ENCODE results near the gene SEMA3F. TPM values are rescaled to one million over a fixed set of nuclear protein-coding genes. Genes with fewer than 3 reads are reported as not detected.

Gene SEMA3F
- total RNA-seq, 1 experiment from 2014 or later, result 69.6 TPM

DNA sequence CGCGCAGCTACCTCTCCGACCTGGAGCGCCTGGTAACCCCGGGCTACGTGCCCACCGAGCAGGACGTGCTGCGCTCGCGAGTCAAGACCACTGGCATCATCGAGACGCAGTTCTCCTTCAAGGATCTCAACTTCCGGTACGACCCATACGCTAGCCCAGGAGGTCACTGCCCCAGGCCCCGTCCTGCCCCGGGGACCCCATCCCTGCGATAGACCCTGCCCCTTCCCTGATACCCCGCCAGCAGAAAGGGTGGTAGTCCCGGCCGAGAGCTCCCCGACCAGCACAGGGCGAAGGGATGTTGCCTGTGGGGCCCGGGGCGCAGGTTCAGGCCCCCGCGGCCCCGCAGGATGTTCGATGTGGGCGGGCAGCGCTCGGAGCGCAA lies 38.6 kb downstream of the SEMA3F start:
- in situ Hi-C loops (cut with HindIII; ENCODE audit: low pct_unique_long_range_greater_than_20kb, low sequenced_read_pairs) (no loop called here), intact Hi-C loops (cut with micrococcal nuclease; ENCODE audit: unreplicated experiment) (loop anchor here (10.0 kb wide), 1 partner anchor 71 kb away; the partner anchor contains the start of gene SEMA3B)
- no peaks in the 10 kb centered on the region for H3K9me3 ChIP-seq (ENCODE audit: control insufficient read depth, insufficient read depth, low read depth, low read length)
- no peak overlapping the region for H3K27ac ChIP-seq (ENCODE audit: low read length)
- DNase-seq (ENCODE audit: low read depth, low spot score) (no peak), ATAC-seq (no peak)
- no TSS peak for BruUV-seq (replicated peaks)
- no peak overlapping the region for H3K4me3 ChIP-seq (ENCODE audit: low read depth in 2 of 2, low read length in 2 of 2)
- no peaks in the 10 kb centered on the region for H3K27me3 ChIP-seq (ENCODE audit: control insufficient read depth, insufficient read depth, low read length)
- H3K36me3 ChIP-seq (ENCODE audit: control insufficient read depth, insufficient read depth, low read length), result no peaks in the 10 kb centered on the region
- TF ChIP-seq, protein P1, sequence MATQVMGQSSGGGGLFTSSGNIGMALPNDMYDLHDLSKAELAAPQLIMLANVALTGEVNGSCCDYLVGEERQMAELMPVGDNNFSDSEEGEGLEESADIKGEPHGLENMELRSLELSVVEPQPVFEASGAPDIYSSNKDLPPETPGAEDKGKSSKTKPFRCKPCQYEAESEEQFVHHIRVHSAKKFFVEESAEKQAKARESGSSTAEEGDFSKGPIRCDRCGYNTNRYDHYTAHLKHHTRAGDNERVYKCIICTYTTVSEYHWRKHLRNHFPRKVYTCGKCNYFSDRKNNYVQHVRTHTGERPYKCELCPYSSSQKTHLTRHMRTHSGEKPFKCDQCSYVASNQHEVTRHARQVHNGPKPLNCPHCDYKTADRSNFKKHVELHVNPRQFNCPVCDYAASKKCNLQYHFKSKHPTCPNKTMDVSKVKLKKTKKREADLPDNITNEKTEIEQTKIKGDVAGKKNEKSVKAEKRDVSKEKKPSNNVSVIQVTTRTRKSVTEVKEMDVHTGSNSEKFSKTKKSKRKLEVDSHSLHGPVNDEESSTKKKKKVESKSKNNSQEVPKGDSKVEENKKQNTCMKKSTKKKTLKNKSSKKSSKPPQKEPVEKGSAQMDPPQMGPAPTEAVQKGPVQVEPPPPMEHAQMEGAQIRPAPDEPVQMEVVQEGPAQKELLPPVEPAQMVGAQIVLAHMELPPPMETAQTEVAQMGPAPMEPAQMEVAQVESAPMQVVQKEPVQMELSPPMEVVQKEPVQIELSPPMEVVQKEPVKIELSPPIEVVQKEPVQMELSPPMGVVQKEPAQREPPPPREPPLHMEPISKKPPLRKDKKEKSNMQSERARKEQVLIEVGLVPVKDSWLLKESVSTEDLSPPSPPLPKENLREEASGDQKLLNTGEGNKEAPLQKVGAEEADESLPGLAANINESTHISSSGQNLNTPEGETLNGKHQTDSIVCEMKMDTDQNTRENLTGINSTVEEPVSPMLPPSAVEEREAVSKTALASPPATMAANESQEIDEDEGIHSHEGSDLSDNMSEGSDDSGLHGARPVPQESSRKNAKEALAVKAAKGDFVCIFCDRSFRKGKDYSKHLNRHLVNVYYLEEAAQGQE (IDR thresholded peaks at IDR 0.05; ENCODE audit: insufficient read depth in 1 of 2, low read depth in 2 of 2, low read length in 1 of 2), result no peak
- no peak for TF ChIP-seq POLR2AphosphoS5 (IDR thresholded peaks at IDR 0.05; ENCODE audit: low read depth, low read length)
- no peak for TF ChIP-seq SIN3A (IDR thresholded peaks at IDR 0.05; ENCODE audit: borderline replicate concordance, insufficient read depth, low read depth, low read length)
- TF ChIP-seq TCF7L2 (IDR thresholded peaks at IDR 0.05; ENCODE audit: low read depth, low read length), result no peak
- TF ChIP-seq, protein P2, sequence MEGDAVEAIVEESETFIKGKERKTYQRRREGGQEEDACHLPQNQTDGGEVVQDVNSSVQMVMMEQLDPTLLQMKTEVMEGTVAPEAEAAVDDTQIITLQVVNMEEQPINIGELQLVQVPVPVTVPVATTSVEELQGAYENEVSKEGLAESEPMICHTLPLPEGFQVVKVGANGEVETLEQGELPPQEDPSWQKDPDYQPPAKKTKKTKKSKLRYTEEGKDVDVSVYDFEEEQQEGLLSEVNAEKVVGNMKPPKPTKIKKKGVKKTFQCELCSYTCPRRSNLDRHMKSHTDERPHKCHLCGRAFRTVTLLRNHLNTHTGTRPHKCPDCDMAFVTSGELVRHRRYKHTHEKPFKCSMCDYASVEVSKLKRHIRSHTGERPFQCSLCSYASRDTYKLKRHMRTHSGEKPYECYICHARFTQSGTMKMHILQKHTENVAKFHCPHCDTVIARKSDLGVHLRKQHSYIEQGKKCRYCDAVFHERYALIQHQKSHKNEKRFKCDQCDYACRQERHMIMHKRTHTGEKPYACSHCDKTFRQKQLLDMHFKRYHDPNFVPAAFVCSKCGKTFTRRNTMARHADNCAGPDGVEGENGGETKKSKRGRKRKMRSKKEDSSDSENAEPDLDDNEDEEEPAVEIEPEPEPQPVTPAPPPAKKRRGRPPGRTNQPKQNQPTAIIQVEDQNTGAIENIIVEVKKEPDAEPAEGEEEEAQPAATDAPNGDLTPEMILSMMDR (IDR thresholded peaks at IDR 0.05), result no peak
- ChIA-PET CTCF (interaction anchor here (0.6 to 2.8 kb wide), 2 partner anchors 33 to 67 kb away, joined by 3 to 39 read pairs; no protein-coding TSS in a partner anchor), POLR2A (no interaction called here)
- peaks cover 21% of the 10 kb centered on the region for H3K4me1 ChIP-seq (ENCODE audit: control insufficient read depth, insufficient read depth, low read length)

DNA sequence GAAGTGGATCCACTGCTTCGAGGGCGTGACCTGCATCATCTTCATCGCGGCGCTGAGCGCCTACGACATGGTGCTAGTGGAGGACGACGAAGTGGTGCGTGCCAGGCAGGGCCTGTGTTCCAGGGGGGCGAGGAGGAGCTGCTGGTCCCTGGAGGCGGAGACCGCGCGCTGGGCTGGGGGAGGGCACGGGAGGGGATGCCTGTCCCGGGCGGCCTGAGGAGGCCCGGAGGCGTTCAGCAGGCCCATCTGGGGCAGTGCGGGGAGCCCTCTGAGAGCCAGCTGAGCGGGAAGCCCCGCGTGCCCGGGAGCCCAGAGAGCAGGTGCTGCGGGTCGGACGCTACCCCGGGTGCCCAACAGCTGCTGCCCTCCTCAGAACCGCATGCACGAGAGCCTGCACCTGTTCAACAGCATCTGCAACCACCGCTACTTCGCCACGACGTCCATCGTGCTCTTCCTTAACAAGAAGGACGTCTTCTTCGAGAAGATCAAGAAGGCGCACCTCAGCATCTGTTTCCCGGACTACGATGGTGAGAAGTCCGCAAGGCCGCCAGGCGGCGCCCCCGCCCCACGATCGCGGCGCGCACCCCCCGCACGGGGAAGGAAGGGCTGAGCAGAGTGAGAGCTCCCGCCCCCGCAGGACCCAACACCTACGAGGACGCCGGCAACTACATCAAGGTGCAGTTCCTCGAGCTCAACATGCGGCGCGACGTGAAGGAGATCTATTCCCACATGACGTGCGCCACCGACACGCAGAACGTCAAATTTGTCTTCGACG lies 39.2 kb downstream of the SEMA3F start:
- ChIA-PET CTCF (interaction anchor here (0.6 to 2.8 kb wide), 4 partner anchors 22 to 153 kb away, joined by 4 to 39 read pairs (median 10); no protein-coding TSS in a partner anchor), POLR2A (no interaction called here)
- Histone ChIP-seq H3K27ac (ENCODE audit: low read length) (no peak overlapping the region), H3K27me3 (ENCODE audit: control insufficient read depth, insufficient read depth, low read length) (no peaks in the 10 kb centered on the region), H3K4me1 (ENCODE audit: control insufficient read depth, insufficient read depth, low read length) (peaks cover 15% of the 10 kb centered on the region), H3K4me3 (ENCODE audit: low read depth in 2 of 2, low read length in 2 of 2) (no peak overlapping the region), H3K36me3 (ENCODE audit: control insufficient read depth, insufficient read depth, low read length) (no peaks in the 10 kb centered on the region), H3K9me3 (ENCODE audit: control insufficient read depth, insufficient read depth, low read depth, low read length) (no peaks in the 10 kb centered on the region)
- DNase-seq (ENCODE audit: low read depth, low spot score) (no peak), ATAC-seq (peak; percentile 80)
- intact Hi-C loops (cut with micrococcal nuclease; ENCODE audit: unreplicated experiment) (loop anchor here (10.0 kb wide), 1 partner anchor 70 kb away; the partner anchor contains the start of gene SEMA3B), in situ Hi-C loops (cut with HindIII; ENCODE audit: low pct_unique_long_range_greater_than_20kb, low sequenced_read_pairs) (no loop called here)
- no TSS peak for BruUV-seq (replicated peaks)
- TF ChIP-seq SIN3A (IDR thresholded peaks at IDR 0.05; ENCODE audit: borderline replicate concordance, insufficient read depth, low read depth, low read length) (no peak), POLR2AphosphoS5 (IDR thresholded peaks at IDR 0.05; ENCODE audit: low read depth, low read length) (no peak)
- TF ChIP-seq, protein P1 (IDR thresholded peaks at IDR 0.05; ENCODE audit: insufficient read depth in 1 of 2, low read depth in 2 of 2, low read length in 1 of 2), result no peak
- TF ChIP-seq, protein P2 (IDR thresholded peaks at IDR 0.05), result peak; percentile 88
